Fibroblast of skin of left biceps (primary cell): Measurements from ENCODE around the gene SAMSN1.

ENCODE experiments used
- DNase-seq, 2 experiments: peaks; one replicate each; pipeline ENCODE4 v3.0.0-alpha.2; 2013; ENCODE audit warnings: low read depth in 2 of 2

SAMSN1 gene

DNA sequence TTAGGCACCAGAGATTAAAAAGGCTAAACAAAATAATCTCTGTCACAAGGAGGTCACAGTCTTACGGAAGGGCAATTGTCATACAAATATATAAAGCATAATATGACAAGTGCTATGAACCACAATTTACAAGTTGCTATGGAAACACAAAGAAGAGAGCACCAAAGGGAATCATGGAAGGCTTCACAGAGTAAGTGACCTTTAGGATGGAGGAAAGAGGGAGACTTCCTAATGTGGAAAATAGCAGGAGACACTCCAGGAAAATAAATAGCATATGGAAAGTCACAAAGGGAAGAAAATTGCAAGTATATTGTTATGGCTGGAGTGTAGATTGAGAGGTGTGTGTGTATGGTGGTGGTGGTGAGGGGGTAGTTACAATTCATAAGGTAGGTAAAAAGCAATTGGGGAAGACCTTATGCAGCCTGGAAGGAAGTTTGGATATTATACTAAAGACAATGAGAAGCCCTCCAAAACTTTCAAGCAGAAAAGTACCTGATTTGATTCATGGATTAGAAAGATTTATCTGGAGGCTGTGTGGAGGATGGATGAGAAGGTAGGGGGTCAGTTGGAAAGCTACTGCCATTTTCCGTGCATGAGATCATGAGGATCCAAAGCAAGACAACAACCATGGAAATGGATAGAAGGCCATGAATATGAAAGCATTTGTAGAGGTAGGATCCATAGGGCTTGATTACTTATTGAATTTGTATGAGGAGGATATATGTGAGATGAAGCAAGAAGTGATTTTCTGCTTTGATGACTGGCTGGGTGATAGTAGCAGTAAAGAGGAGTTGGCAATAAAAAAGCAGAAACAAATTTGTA is 61.7 kb downstream of the SAMSN1 start:
- no peak for DNase-seq

DNA sequence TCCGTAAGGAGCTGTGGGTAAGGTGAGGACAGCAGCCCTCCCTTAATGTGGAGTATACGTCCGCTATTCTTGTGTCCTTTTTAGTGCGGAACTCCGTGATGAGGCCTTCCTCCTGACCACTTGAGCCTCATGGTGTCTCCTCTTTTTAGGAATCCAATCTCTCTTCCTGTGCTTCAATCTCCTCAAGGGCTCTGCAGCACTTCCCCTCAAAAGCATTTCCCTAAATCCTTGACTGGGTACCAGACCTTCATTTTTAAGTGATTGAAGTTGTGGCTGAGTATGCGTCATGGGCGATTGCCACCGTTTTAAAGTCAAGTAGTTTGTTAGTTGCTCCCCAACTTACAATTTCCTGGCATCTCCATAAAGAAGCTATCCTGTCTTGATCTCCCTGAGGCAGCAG is 62.8 kb downstream of the SAMSN1 start:
- DNase-seq: no peak

DNA sequence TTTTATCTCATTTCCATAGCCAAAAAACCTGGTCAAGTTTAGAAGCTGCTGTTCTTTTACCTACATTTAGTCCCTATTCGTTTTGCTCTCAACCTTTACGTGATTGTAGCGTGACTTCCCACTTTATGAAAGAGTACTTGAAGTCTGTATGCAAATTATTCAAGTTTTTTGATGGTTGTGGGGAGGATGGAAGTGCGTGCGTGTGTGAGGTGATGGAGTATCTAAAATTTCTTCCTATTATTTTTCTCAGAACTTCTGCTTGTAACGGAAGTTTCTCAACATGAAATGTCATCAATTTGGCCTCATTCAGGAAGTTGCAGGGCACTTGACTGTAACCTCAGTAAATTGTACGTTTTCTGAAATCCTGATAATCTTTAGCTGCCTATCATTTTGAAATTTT is 64.0 kb downstream of the SAMSN1 start:
- no peak for DNase-seq

DNA sequence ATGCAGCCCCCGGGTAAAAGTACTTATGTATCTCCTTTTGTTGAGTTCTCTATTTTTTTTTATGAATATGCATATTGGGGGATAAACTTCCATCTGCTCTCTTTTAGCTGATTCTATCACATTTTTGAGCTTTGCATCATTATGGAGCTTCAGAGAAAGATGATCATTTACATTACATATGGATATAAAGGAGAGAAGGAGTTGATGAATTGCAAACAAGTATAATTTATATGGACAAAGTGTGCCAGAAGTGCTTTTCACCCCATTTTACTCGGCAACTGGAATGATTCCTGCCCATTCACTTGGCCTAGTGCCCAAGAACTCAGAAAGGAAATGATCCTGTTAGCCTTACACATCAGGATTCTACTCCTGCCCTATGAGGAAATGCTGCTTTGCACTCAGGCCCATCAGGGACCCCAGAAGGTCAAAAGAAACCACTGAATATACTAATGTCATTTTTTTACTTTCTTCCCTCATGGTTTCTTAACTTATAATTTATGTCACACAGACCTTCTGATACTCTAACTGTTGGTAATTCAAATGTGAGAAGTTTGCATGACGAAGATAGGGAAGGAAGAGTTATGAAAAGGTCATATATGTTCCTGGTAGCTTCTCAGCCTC is 65.6 kb downstream of the SAMSN1 start:
- DNase-seq: no peak

DNA sequence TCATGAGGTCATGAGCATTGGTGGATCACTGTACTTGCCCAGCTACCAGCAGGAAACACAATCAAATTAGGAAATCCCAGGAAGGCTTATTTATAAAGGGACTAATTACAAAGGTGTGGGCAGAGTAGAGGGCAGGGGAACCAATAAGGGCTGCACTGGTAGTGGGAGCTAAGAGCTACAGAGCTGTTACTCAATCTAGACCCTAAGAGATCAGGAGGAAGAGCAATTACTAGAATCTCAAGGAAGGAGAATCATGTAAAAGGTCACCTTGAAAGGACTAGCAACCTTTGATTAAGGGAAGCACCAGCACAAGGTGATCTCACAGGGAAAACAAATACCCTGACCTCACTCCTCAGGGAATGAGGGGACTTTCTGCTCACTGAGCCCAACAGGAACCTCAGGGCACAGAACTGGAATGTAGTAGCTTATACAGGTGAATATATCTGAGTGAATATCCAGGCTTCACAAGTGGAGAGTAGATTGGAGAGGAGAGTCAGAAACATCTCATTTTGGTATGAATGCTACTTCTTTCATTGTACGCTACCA is 66.8 kb downstream of the SAMSN1 start:
- no peak for DNase-seq

DNA sequence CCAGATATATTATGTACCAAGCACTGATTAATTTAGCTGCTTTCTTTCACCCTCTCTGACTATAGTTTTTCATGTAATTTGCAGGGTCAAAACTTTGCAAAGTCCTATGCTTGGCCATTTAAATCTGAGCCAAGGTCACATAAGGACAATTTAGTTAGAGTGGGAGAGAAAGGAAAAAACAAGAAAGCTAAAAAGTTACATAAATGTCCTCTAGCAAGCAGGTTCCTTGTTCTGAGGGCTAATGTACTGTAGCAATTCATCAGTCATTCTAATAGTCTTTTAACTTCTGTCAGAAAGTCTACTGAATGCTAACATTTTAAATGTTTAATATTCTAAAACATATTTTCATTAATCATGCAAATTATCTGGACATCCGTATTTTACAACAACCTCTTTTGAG is 68.3 kb downstream of the SAMSN1 start:
- no peak for DNase-seq

DNA sequence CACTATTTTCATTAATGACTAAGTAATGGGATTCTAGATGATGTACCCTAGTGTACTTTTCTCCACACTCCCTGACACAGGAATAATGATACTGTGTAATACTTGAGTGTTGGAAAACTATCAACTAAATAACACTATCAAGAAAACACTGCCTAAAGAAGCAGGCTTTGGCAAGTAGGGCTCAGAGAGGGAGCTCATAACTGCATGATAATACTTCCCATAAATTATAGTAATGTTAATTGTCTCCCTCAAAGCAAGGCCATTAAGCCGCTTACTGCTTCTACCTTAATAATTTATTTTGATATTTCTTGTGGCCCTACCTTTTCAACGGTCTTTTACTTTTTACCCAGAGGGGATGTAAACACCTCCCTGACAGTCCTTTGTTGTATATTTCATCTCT is 69.0 kb downstream of the SAMSN1 start:
- DNase-seq: no peak

DNA sequence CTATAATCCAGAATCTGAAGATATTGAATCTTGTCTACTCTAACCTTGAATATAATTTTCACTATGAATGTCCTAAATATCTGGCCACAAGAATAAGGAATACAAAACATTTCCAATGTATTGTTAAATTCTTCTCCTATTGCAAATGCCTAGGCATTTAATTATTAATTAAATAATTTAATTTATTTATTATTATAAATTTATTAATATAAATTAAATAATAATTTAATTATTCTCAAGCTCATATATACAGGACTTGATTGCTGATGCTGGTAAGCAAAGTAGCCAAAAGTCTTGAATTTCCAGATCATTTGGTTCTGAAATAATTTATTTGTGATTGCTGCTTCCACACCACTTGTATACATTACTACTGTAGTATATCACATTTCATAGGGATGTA is 71.1 kb downstream of the SAMSN1 start:
- no peak for DNase-seq

DNA sequence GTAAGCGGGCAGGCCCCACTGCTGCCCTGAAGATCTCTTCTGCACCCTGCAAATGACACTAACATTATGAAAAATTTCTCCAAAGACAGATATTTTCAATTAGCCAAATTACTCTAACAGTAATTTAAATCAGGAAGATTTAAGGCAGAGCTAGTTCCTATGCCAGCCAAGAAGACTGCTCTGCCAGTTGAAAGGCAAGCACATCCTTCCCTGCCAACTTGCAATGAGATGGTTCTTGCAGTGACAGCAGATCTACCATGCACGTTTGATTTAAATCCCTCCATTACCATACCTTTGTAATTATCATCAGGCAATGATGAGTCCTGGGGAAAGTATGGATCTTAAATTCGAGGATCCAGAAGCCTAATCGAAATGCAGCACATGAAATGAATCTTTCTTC is 76.5 kb downstream of the SAMSN1 start:
- DNase-seq: no peak

DNA sequence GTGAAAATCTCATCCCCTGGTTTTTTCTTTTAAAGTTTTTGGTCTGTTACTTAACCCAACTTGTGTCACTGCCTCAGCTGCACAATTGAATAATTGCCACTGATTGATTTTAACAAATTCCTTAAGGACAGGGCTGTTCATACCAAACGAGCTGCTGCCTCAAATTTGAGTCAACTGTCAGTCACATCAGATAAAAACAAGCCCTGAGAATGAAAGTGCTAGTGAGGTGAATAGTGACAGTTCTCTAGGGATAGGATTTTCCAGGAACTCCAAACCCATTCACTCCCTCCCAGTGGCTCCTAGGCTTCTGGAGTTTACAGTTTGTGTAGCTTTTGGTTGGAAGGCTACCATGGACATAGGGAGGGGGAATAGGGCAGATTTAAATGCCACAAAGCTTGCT is 79.4 kb downstream of the SAMSN1 start:
- no peak for DNase-seq

DNA sequence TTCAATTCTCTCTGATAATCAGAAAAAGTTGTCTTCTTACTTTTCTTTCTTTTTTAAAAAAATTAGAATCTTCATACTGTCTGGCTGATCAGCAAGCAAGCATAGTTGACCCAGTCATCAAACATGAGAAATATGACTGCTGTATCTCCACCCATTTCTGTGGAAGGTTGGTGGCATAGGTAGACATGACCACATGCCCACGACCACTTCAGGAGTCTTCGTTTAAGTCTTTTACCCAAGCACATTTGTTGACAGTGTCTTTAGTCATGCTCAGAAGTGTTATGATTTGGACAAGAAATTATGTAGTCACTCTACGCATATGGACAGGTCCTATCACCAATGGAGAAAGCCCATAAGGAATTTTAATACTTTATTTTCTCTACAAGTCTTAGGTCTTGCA is 88.4 kb downstream of the SAMSN1 start:
- no peak for DNase-seq

DNA sequence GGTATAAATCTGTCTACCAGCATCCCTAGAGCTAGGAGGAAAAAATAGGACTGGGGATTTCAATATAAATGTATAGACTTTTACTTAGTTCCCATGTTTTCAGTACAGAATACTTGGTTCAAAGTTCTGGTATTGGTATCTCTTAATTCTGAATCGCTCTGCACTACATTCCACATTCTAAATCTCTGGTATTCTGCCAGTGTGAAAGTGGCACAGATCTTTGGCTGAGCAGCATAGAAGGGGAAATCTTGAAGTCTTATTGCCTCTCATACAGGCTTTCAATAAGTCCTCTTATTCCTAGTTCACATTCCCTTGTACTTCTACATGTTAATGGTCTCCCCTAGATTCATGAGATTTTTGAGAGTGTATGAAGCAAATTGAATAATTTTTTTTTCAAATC is 89.2 kb downstream of the SAMSN1 start:
- no peak for DNase-seq

DNA sequence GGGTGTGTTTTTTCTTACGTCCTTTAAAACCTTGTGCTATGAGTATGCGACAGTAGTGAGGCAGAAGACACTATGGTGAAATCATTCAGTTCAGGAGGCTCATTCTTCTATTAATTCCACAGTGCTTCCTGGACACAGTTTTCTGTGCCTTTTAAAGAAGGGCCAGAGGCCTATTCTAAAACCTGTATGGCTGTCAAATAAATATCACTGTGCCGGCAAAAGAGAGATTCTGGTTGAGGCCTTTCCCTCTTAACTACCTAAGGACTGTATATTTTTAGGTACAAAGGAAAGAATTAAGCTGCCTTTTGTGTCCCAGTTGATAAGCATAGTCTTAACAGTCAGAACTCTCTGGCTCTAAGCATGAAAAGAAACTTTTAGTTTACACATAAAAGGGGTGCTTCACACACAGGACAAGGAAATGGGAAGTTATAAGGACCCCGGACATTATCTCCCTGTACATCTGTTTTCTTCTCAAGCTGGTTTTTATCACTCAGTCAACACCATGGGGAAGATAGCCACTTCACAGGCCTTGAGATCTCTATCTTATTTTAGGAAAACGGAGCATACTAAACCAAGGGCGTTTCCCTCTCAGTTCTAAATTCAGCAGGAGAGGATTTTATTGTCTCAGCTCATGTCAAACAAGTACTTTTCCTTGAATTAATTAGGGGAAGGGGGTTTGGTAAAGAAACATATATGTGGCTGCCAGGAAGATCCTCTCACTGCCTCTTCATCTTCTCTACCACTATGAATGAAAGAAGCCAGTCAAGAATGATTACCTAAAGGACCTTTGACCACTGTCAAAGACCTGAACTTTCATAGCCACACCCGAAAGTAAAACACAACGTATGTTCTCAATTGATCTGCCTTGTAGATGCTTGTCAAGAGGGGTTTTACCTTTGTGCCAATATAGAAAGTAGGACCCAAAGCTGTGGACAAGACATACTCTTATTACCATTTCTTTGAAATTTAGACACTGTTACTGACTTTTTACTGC is 91.8 kb downstream of the SAMSN1 start:
- DNase-seq: no peak

DNA sequence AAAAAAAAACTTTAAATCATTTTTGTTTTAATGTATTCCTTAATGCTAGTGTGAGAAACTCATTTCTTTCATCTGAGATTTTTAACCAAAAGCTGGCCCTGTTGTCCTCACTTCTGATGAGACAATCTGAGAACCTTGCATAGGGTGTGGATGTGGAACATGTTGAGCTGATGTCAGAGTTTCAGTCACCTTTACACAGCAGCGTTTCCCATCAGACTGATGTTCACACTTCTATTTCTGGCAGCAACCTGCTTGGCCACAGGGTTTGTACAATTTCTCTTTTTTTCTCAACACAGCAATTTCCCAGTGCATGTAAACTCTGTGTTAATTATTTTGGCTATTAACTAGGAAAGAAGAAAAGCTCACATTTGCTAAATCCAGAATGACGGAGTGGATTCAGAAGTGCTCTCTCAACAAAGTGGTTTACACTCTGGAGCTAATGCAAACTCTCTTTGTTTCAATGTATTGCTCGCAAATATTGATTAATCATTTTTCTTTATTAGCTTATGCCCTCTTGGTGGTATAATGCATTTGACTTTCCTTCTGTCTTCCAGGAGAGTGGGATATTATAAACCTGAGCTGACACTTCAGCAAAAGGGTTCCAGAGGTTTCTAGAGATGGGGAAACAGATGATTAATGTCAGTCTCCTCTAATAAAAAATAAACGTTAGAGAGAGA is 92.6 kb downstream of the SAMSN1 start:
- no peak for DNase-seq

DNA sequence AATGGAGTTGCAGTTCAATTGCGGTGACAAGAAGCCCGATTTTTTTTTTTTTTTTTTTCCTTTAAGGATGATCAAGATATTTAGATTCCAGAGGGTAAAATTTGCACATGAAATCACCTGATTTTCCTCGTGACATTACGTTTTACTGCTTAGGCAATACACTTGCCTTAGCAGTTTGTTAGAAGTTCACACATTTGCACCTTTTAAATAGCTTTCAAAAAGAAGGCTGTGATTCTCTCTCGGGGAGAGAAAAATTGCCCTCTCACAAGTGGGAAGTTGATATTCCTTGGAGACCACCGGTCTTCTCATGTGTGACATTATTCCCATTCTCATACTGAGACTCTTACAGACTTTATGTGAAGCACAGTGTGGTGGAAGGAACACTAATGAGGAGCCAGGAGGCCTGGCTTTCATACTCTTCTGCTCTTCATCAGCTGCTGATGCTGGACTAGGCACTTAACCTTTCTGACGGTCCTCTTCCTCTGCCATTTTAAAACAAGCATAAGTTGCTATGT is 93.3 kb downstream of the SAMSN1 start:
- DNase-seq: no peak

DNA sequence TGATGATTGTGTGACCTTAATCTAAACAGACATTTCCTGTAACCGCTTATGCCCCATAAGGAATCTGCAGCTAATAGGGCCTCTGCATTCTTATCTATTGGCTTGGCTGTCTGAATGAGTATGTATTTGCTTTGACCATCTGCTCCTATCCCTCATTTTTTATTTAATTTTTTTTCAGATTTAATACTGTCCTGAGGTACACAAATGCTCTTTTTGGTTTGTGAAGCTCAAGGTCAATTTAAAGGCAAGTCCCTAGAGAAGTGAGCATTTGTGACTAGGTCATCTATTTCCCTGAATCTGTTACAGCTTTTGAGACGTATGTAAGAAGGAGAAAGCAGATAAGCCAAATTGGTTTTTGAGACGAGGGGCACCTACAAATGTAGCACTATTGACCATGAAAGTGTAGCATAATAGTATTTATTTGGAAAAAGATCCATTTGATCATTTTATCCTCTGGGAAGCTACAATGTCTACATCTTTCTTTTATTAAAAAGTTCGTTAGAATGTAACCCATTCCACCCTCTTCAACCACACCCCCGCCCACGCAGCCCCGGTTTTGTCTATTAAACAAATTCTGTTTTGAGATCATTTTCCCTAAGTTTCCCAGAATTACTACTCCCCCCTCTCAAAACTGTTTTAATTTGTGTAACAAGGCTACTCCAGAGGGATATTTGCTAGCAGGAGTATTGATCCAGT is 93.9 kb downstream of the SAMSN1 start:
- DNase-seq: no peak

DNA sequence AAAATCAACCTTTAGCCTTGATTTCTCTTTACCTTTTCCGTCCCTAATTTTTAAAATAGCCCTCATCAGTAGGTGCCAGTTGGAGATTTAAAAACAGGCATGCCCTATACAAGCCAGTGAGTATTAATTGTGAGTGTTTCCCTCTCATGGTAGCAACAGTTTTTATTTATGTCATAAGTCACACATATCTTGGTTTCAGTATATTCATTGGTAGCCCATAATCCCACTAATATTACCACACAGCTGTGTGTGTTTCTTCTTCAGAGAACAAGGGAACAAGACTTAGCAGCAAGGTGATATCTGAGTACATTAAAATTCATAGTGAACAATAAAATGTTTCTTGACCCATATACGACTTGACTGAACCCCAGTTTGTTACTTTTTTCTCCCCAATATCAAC is 94.6 kb downstream of the SAMSN1 start:
- DNase-seq: no peak

DNA sequence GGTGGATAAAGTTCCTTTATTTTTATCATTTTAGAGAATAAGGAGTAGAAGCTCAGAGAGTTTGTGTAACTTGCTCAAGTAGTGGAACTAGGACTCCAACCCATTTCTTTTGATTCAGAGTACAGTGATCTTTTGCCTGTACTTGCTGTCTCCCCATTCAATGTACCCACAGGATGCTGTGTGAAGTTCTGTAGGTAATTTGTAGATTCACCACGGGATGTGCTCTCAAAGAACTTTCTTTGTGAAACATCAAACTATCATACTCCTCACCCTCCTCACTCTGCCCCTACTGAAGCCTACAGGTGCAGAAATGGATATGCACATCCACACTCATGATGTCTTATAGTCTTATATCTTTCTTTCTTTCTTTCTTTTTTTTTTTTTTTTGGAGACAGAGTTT is 97.3 kb downstream of the SAMSN1 start:
- DNase-seq: no peak

DNA sequence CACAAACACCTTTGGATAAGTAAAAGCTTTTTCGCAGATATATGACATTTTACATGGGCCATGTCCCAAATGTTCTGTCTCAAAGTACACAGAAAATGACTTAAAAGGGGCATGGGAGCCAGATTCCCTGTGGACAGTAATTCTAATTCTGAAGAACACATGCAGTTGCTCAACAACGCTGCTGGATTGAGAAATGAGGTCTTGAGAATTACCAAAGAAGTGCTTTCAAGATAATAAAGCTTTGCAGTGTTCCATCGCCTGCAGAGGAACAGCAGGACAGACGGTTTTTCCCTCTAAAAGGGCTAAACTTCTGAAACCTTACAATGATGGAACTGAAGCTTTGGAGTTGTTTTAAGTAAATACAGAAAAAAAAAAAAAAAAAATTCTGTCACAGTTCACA is 107.9 kb downstream of the SAMSN1 start:
- no peak for DNase-seq

DNA sequence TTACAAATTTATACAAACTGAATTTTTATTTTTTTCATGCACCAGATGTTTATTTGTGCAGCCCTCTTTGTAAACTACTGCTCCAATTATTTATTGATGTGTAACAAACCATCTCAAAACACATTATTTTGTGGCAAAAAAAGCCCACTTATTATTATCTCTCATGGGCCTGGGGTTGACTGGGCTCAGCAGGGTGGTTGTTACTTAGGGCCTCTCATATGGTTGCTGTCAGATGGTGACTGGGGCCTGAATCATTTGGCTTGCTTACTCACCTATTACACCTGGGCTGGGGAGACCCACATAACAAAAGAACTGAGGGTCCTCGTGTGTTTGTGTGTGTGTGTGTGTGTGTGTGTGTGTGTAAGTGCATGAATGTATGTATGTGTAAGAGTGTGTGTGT is 110.7 kb downstream of the SAMSN1 start:
- no peak for DNase-seq
